ENCODE measurements around the gene SRL. TPM values are rescaled to one million over a fixed set of nuclear protein-coding genes. Genes with fewer than 3 reads are reported as not detected.

The SRL gene
- total and polyA plus RNA-seq, 2 of the 13 experiments (the other 11 are each of a cell fraction or from before 2014, with no cell fraction given) = 0.05 TPM; not detected in 1

DNA sequence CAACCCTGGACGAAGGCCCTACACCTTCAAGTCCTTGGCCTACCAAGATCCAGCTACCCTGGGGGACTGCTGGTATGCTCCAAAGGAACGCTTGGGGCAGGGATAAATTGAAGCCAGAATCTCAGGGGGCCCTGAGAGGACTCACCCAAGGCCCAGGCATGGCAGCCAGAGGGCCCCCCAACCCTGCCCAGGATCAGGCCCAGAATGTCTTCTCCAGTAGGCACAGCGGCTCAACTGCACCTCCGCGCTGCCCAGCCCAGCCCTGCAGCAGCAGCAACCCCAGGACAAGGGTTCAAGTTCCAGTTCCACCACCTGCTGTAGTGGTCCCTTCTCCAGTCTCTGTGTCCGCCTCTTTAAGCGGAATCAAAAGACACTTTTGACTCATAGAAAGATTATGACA lies 28.7 kb upstream of the SRL start (continued):
- TF ChIP-seq, protein P1, sequence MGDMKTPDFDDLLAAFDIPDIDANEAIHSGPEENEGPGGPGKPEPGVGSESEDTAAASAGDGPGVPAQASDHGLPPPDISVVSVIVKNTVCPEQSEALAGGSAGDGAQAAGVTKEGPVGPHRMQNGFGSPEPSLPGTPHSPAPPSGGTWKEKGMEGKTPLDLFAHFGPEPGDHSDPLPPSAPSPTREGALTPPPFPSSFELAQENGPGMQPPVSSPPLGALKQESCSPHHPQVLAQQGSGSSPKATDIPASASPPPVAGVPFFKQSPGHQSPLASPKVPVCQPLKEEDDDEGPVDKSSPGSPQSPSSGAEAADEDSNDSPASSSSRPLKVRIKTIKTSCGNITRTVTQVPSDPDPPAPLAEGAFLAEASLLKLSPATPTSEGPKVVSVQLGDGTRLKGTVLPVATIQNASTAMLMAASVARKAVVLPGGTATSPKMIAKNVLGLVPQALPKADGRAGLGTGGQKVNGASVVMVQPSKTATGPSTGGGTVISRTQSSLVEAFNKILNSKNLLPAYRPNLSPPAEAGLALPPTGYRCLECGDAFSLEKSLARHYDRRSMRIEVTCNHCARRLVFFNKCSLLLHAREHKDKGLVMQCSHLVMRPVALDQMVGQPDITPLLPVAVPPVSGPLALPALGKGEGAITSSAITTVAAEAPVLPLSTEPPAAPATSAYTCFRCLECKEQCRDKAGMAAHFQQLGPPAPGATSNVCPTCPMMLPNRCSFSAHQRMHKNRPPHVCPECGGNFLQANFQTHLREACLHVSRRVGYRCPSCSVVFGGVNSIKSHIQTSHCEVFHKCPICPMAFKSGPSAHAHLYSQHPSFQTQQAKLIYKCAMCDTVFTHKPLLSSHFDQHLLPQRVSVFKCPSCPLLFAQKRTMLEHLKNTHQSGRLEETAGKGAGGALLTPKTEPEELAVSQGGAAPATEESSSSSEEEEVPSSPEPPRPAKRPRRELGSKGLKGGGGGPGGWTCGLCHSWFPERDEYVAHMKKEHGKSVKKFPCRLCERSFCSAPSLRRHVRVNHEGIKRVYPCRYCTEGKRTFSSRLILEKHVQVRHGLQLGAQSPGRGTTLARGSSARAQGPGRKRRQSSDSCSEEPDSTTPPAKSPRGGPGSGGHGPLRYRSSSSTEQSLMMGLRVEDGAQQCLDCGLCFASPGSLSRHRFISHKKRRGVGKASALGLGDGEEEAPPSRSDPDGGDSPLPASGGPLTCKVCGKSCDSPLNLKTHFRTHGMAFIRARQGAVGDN (CRISPR knock-in tag; IDR thresholded peaks at IDR 0.05) = no peak
- TF ChIP-seq, protein P2, sequence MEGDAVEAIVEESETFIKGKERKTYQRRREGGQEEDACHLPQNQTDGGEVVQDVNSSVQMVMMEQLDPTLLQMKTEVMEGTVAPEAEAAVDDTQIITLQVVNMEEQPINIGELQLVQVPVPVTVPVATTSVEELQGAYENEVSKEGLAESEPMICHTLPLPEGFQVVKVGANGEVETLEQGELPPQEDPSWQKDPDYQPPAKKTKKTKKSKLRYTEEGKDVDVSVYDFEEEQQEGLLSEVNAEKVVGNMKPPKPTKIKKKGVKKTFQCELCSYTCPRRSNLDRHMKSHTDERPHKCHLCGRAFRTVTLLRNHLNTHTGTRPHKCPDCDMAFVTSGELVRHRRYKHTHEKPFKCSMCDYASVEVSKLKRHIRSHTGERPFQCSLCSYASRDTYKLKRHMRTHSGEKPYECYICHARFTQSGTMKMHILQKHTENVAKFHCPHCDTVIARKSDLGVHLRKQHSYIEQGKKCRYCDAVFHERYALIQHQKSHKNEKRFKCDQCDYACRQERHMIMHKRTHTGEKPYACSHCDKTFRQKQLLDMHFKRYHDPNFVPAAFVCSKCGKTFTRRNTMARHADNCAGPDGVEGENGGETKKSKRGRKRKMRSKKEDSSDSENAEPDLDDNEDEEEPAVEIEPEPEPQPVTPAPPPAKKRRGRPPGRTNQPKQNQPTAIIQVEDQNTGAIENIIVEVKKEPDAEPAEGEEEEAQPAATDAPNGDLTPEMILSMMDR (CRISPR knock-in tag; IDR thresholded peaks at IDR 0.05) = peak; percentile 21; the same call in 1 of the 2 replicates

DNA sequence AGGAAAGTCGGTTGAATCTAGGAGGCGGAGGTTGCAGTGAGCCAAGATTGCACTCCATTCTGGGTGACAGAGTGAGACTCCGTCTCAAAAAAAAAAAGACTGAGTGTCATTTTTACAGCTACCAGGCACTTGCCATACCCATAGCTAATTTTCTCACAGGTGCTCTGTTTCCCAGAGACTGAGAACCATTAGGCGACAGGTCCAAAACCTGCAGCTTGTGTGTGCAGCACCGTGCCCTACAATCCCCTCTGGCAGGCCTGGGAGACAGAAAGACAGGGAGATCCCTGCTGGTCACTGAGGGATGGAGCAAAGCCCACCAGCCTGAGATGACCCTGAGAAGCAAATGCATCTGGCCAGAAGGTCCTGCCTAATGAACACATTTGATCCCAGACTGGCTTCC lies 28.2 kb upstream of the SRL start:
- DNase-seq (ENCODE audit: low spot score) (no peak), FAIRE-seq (no peak), ATAC-seq (no peak)
- ChIA-PET POLR2A (interaction anchor here (5.4 kb wide), 1 partner anchor 16 kb away, joined by 50 read pairs; no protein-coding TSS in a partner anchor), CTCF (ENCODE audit: low intra/inter-chr PET ratio, low total read pairs) (no interaction called here)
- Histone ChIP-seq H2AFZ (ENCODE audit: low read length) (no peak overlapping the region), H3K9me3 (ENCODE audit: low read length) (no peaks in the 10 kb centered on the region), H3K27me3 (ENCODE audit: control insufficient read depth in 1 of 2, insufficient read depth in 2 of 2, low read length in 2 of 2) (no peaks in the 10 kb centered on the region; a peak in 1 of 5 replicates), H4K20me1 (ENCODE audit: insufficient read depth, low read length) (no peaks in the 10 kb centered on the region), H3K9ac (ENCODE audit: insufficient read depth, low read depth, low read length) (peak overlapping the region; percentile 85; the same call in 1 of the 2 replicates), H3K79me2 (ENCODE audit: insufficient read depth, low read length) (peaks cover 50% of the 10 kb centered on the region), H3K36me3 (replicated peaks in 1 of 2; ENCODE audit: control insufficient read depth in 1 of 2, insufficient read depth in 2 of 2, low read length in 2 of 2) (no peaks in the 10 kb centered on the region), H3K4me2 (ENCODE audit: low read depth, low read length) (peak overlapping the region; percentile 87; the same call in 1 of the 2 replicates), H3K4me3 (replicated peaks in 1 of 3; ENCODE audit: insufficient read depth in 1 of 3, low read depth in 2 of 3, low read length in 3 of 3) (no peak overlapping the region), H3K27ac (ENCODE audit: extremely low read length, insufficient read depth, low read length) (no peak overlapping the region), H3K4me1 (ENCODE audit: insufficient read depth, low read length) (peaks cover 44% of the 10 kb centered on the region)
- TF ChIP-seq ZNF772 (CRISPR knock-in tag; IDR thresholded peaks at IDR 0.05) (peak; percentile 27; the same call in 1 of the 2 replicates), ZNF563 (CRISPR knock-in tag; IDR thresholded peaks at IDR 0.05) (no peak)
- in situ Hi-C loops (cut with HindIII; ENCODE audit: extremely low pct_ligation_motif_present, low pct_unique_long_range_greater_than_20kb) = loop anchor here (10.0 kb wide), 1 partner anchor 55 kb away; no protein-coding TSS in a partner anchor
- intact Hi-C loops (cut with micrococcal nuclease; ENCODE audit: unreplicated experiment) = loop anchor here (5.0 kb wide), 1 partner anchor 37 kb away; no protein-coding TSS in a partner anchor
- no TSS peak for BruUV-seq (replicated peaks)
- WGBS (ENCODE audit: low lambda C conversion rate) = 96% methylated on average over 5 of the region's 5 CpGs

All from HepG2 (cell line).